ENCODE data around the gene EIF5A.
A peak's percentile ranks its signal among the peaks of the same experiment; 100 is the strongest.

Gene EIF5A

DNA sequence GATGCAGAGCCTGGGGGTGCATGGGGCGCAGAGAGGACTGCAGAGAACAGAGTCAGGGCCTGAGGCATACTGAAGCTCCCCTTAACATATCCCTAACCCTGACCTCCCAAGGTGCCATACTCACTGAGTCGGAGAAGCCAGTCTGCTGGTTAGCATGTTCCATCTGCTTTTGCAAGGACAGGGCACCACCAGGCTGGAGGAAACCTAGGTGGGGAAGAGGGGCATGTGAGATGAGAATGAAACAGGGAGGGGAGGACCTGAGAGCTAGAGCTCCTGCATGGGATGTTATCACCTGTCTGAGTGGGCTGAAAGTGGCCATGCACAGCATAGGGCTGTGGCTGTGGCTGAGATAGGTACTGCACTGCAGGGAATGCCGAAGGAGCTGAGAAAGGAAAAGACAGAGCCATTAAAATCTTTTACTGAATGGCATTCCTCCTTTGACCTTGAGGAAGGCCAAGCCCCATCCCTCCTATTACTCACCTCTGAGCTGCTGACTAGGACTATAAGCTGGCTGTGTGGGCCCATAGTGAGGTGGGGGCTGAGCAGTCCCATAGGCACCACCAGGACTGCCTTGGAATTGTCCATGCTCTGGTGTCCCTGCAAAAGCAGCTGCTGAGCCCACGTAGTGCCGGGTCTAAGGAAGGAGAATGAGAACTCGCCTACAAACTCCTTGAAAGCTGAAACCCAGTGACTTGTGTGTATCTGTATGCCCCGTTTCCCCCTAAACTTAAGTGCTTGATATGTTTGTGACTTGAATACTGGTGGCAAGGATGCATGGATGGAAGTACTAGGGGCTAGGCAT lies 5.9 kb downstream of the EIF5A start:
- no peak for DNase-seq (ENCODE audit: low read depth in 2 of 3, low spot score in 2 of 3)

DNA sequence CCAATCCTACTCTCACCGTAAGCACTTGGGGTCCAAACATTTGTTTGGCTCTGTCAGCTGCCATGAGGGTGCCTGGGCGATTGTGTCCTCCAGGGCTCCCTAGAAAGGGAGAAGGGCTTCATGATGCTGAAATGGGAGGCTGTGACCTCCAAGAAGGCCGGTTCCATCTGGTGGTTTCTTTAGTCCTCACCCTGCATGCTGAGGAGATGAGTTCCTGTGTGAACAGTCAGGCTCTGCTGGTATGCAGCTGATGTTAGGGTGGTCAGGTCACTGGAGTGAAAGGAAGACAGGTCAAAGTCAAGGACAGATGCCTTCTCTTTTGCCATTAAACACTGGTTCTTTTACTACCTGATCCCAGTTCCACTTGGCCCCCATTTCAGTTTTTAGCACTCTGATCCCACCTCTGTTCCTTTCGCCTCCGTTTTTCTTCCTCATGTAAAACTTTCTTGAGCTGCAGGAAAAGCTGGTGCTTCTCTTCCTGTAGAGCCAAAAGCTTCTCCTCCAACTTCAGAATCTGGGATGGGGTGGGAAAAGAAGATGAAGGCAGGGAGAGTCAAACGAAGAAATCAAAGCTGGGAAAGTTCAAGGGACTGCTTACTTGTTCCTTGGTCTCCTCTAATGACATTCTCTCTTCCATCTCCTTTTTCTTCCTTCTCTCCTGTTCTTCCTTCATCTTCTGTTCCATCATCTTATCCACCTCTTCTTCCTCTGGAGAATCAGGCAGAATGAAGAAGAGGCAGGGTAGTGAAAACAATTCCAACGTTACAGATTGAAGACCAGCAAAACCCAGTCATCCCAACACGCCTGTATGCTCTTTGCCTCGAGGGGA lies 6.7 kb downstream of the EIF5A start:
- DNase-seq (ENCODE audit: low read depth in 2 of 3, low spot score in 2 of 3) = no peak

- peak; percentile 84 to 92 (median 87) for DNase-seq (ENCODE audit: low read depth in 2 of 3, low spot score in 2 of 3)
Measured at GRCh38 chr17:7314719-7315569, 7.5 kb downstream of the EIF5A start, which contains the start of gene GPS2. TSS of gene GPS2 (minus strand) at chr17:7315360. CDS start at chr17:7315052, 308 bp downstream.

DNA sequence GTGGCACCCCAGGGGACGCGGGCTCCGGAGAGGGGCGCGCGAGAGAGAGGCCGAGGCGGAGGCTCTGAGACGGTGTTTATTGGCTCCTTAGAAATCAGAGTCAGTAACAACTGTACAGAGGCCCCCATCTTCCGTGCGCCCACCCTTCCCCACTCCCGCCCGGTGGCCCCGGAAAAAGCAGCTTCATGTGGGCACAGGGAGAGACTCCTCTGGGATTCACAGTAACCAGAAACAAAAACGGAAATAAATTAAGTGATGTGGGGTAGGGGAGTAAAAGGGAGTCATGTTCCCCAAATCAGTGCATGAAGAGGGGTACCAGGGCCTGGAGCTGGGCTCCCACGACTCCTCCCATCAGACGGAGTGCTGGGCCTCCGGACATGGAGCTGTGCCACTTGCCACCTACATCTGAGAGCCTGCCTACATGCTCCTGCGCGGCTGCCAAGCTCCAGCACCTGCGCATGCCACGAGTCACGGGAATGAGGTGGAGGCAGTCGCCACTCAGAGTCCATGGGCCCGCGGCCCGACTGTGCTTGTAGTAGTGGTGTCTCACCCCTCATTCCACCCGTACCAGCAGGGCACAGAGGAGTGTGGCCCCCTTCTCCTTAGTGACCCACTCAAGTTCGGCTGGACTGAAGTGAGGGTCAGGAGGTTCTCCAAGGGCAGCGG lies 8.3 kb downstream of the EIF5A start:
- no peak for DNase-seq (ENCODE audit: low read depth in 2 of 3, low spot score in 2 of 3)

DNA sequence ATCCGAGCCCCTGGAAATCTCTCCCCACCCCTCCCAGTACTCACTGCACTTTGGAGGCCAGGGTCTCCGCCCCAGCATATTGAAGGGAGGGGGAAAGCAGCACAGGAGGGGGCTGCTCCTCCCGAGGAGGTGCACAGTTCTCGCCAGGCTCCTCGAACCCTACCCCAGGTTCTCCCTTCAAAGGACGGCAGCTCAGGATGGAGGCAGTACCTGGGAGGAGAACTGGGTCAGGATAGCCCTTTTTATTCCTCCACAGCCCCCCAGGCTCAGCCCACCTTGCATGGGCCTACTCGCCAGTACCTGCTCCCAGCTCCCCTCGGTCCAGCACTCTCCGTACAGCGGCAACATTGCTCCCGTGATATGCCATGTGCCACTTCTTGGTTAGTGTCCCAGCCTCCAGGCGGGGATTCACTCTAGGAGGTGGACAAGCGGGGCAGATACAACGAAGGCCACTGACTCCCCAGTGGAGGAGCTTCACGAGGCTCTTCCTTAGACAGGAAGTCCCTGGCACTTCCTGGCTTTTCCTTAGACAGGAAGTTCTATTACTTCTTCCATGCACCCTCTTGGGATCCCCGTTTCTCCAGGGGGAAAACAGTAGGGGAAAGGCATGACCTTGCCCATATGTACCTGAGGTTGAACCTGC lies 9.9 kb downstream of the EIF5A start:
- no peak for DNase-seq (ENCODE audit: low read depth in 2 of 3, low spot score in 2 of 3)

- no peak for DNase-seq (ENCODE audit: low read depth in 2 of 3, low spot score in 2 of 3)
Measured at GRCh38 chr17:7318121-7318860, 10.9 kb downstream of the EIF5A start.

DNA sequence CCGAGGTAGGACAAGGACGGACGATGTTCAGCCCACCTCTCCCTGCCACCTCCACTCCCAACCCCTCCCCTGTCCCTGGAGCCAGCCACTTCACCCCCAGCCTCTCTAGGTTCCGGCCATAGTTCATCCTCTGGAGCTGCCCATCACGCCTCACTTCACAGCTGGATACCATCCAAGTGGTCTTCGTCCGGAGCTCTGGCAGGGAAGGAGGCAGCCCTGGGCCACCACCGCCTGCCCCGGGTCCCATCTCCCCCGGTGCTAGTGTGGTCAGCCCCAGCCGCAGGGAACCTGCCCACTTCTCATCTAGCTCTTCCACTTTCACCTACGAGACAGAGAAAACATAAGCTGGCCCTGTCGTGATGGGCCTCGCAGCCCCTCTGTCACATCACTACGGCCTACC lies 14.0 kb downstream of the EIF5A start:
- DNase-seq (ENCODE audit: low read depth in 2 of 3, low spot score in 2 of 3) = no peak

DNA sequence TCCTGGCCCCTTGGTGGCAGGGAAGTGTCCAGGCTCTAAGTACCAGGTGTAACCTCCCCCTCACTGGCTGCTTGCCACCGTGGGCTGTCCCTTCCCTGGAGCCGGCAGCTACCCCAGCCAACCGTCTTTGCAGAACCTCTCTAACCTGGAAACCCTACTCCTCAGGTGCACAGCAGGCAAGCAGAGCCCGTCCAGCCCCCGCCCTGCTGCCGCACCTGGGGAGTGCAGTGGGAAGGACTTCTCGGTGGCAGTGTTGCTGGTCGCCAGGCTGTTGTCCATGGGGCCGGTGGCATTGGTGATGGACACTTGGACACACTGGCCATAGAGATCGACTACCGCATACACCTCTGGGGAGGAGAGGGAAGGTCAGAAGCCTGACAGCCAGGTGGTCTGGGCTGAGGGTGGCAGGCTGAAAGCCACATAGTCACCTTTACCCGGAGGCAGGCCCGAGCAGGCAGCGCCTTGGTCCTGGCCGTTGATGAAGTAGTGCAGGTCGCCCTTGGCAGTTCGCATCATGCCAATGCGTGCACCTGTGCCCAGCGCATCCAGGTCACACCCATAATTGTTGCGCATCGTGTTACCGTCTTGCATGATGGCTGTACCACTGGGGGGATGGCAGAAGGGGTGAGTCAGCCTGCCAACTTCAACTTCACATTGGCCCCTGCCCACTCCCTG lies 15.2 kb downstream of the EIF5A start:
- DNase-seq (ENCODE audit: low read depth in 2 of 3, low spot score in 2 of 3) = no peak

DNA sequence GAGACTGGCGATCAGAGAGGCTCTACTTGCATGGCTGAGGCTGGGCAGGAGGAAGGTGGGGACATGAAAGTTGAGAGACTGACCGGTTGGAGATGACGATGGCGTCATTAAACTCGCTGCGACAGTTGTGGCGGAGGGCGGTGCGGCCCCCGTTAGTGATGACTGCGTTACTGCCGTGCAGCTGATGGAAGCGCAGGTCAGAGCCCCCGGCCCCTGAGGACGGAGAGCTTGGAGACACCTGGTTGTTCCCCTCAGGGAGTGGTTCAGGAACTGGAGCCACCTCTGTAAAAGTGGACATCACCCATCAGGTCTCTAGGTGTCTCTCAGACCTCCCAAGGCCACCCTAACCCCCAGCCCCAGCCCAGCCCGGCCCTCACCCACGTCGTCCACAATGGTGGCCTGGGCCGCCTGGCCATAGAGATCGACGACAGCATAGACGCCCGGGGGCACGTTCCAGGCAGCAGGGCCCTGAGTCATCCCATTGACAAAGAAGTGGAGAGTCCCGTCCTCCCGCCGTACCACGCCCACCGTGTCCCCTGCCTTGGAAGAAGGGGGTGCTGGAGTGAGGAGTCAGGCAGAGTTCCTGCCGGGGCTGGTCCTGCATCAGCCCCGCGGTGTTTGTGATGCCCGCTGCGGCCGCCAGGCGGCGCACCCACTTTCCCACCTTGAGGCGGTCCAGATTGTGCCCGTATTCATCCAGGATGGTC lies 16.5 kb downstream of the EIF5A start:
- DNase-seq (ENCODE audit: low read depth in 2 of 3, low spot score in 2 of 3) = peak in 1 of 3 experiments; percentile 74

GRCh38 chr17:7324438-7324779 lies 17.0 kb downstream of the EIF5A start:
- DNase-seq (ENCODE audit: low read depth in 2 of 3, low spot score in 2 of 3) = no peak

GRCh38 chr17:7325031-7325528 lies 17.7 kb downstream of the EIF5A start:
- no peak for DNase-seq (ENCODE audit: low read depth in 2 of 3, low spot score in 2 of 3)

- DNase-seq (ENCODE audit: low read depth in 2 of 3, low spot score in 2 of 3) = no peak
Measured at GRCh38 chr17:7326186-7326585, 18.8 kb downstream of the EIF5A start.

DNA sequence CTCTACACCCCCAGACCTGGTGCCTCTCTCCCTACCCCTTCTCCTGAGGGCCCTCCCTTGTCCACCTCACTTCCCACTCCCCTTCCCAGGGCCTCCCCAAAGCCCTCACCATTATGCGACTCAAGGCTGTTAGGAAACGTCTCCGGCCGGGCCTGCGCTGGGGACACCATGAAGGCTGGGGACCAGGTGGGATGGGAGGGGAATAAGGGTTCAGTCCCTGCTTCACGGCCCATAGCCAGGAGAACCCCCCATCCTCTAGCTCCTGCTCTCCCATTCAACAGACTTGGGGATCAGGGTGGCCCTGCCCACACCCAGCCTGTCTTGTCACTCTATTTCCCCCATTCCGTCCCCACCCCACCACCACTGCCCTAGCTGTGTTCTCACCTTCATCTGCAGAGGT lies 19.6 kb downstream of the EIF5A start:
- DNase-seq (ENCODE audit: low read depth in 2 of 3, low spot score in 2 of 3) = no peak

GRCh38 chr17:7327501-7327900 lies 20.1 kb downstream of the EIF5A start:
- DNase-seq (ENCODE audit: low read depth in 2 of 3, low spot score in 2 of 3) = no peak

DNA sequence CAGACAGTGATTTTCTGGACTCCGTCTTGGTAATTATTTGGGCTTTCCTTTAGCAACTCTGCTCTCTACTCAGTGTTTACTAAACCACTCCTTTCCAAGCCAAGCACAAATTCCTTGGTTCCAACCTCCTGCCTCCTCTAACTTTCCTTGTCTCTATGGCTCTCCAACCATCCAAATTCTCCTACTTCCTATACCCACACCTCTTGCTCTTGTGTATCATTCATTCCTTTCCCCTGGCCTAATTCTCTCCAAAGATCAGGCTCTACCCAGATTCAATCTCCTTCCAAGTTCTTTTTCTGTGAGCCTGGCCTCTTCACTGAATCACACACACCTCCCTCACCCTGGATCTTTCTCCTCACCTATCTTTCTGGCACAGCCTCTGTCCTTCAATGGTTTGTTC lies 20.6 kb downstream of the EIF5A start:
- no peak for DNase-seq (ENCODE audit: low read depth in 2 of 3, low spot score in 2 of 3)

DNA sequence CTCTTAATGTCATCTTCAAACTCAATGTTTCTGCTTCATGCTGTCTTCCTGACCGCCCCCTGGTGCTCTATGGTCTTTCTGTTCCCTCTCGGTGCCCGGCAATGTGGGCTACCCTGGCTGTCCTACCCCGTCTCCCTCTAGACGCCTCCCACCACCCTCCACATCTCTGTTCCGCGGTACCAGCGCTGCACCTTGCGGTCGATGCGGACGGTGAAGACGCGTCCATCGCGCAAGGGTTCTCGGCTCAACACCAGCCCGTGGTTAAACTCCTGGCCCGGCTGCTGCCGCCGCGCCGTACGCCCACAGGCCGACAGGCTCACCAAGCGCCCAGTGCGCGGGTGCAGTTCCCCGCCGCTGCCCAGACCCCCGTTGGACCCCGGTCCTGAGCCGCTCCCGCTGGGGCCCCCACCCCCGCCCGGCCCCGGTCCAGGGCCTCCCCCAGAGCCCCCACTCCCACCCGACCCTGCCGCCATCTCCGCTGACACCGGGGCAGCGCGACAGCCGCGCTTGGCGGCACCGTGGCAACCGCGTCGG lies 21.5 kb downstream of the EIF5A start, which contains the start of gene NEURL4:
Gene NEURL4 (minus strand): TSS at position 496 of the 534 bp plus-strand sequence. CDS start 23 bp downstream, at position 473.
- no peak for DNase-seq (ENCODE audit: low read depth in 2 of 3, low spot score in 2 of 3)

- DNase-seq (ENCODE audit: low read depth in 2 of 3, low spot score in 2 of 3) = peak; percentile 84 to 94 (median 89)
Measured at GRCh38 chr17:7329374-7329996, 22.1 kb downstream of the EIF5A start.
